ENCODE results near the gene ING5.

The ING5 gene

DNA sequence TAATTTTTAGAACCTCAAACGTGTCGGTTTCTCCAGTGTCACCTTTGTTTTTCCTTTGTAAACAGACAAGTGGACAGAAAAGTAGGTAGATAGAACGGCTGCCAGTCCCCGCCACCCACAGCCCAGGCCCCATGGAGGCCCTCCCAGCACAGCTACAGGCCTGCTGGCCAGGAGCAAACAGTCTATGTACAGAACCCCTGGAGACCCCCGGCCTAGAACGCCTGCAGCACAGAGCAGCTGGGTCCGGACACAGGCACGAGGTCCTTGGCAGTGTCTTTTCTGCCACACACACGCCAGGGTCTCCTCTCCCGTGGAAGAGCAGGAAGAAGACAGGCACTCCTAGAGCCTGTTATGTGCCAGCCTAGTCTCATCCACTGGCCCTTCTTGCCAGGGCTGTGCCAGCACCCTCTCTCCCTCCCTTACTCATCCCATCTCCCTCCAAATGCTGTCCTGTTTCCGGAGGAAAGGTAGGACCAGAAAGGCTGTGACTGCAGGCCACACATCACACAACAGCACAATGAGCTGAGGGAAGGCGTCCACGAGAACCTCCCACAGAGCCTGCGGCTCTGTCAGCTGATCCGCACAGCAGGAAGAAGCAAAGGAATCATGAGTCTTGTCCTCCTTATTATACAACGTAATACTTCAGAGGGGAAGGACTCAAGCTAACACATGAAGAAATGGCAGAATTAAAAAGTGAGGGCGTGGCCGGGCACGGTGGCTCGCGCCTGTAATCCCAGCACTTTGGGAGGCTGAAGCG, 22.9 kb upstream of the ING5 start:
- Histone ChIP-seq H3K27ac (ENCODE audit: low read depth, low read length) (no peak overlapping the region), H3K4me1 (ENCODE audit: control insufficient read depth, low read length) (no peaks in the 10 kb centered on the region), H3K27me3 (ENCODE audit: control insufficient read depth, low read length) (no peaks in the 10 kb centered on the region), H3K9me3 (ENCODE audit: control insufficient read depth, insufficient read depth, low read length) (no peaks in the 10 kb centered on the region), H3F3A (ENCODE audit: control insufficient read depth, insufficient read depth) (no peaks in the 10 kb centered on the region), H3K4me2 (ENCODE audit: low read length) (no peak overlapping the region), H3K4me3 (ENCODE audit: low read length) (no peak overlapping the region), H3K79me2 (ENCODE audit: control insufficient read depth, low read length) (peaks cover 39% of the 10 kb centered on the region), H4K20me1 (ENCODE audit: control insufficient read depth, insufficient read depth, low read depth, low read length) (no peaks in the 10 kb centered on the region), H3K9me2 (replicated peaks; ENCODE audit: control insufficient read depth, low read length) (no peaks in the 10 kb centered on the region), H3K36me3 (ENCODE audit: control insufficient read depth, low read length) (peaks cover 99% of the 10 kb centered on the region)
- TF ChIP-seq, protein P1, sequence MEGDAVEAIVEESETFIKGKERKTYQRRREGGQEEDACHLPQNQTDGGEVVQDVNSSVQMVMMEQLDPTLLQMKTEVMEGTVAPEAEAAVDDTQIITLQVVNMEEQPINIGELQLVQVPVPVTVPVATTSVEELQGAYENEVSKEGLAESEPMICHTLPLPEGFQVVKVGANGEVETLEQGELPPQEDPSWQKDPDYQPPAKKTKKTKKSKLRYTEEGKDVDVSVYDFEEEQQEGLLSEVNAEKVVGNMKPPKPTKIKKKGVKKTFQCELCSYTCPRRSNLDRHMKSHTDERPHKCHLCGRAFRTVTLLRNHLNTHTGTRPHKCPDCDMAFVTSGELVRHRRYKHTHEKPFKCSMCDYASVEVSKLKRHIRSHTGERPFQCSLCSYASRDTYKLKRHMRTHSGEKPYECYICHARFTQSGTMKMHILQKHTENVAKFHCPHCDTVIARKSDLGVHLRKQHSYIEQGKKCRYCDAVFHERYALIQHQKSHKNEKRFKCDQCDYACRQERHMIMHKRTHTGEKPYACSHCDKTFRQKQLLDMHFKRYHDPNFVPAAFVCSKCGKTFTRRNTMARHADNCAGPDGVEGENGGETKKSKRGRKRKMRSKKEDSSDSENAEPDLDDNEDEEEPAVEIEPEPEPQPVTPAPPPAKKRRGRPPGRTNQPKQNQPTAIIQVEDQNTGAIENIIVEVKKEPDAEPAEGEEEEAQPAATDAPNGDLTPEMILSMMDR (IDR thresholded peaks at IDR 0.05; ENCODE audit: low read depth, low read length, poor library complexity, severe bottlenecking): no peak
- no peak for TF ChIP-seq EZH2phosphoT487 (IDR thresholded peaks at IDR 0.05; ENCODE audit: borderline replicate concordance, low read length)

DNA sequence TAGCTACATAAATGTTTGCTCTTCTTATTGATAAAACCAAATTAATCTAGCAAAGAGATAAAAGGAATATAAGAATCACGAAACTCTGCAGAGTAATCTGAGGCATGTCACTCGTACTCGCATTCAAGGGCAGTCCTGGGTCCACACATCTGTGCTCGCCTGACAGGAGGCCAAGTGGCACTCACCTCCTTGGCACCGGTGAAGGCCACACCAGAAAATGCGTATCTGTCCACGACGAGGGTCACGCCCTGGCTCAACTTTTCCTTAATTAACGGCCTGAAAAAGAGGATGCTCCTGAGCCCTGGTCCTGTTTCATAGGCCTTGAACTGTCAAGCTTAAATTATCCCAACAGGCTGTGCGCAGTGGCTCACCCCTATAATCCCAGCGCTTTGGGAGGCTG, 21.8 kb upstream of the ING5 start:
- no peaks in the 10 kb centered on the region for H3F3A ChIP-seq (ENCODE audit: control insufficient read depth, insufficient read depth)
- H3K27ac ChIP-seq (ENCODE audit: low read depth, low read length): no peak overlapping the region

DNA sequence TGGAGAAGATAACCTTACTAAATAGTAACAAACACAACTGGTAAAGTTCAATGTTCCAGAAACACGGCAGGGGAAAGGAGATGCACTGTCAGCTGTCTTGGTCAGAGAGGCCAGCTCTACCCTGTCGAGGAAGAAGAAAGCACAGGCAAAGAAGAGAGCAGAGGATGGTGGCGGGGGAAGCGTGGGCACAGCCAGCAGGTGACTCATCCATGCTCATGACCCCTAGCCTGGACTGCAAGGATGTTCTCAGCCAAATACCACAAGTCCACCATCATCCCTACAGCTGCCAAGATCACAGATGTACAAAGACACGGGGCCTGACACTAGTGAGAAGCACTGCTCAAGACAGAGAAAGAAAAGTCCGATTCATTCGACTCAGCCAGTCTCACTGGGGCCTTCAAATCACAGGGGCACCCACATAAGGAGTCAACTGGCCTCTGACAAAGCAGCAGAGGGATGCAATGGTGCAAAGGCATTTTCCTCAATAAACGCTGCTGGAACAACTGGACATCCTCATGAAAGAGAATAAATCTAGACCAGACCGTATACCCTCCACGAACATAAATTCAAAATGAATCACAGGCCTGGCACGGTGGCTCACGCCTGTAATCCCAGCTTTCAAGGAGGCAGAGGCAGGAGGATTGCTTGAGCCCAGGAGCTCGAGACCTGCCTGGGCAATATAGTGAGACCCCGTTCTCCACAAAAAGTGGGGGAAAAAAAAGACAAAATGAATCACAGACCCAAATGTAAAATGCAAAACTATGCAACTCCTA, 20.8 kb upstream of the ING5 start:
- Histone ChIP-seq H3K4me1 (ENCODE audit: control insufficient read depth, low read length) (peaks cover 9% of the 10 kb centered on the region), H3K27me3 (ENCODE audit: control insufficient read depth, low read length) (no peaks in the 10 kb centered on the region), H3K9me2 (replicated peaks; ENCODE audit: control insufficient read depth, low read length) (no peaks in the 10 kb centered on the region), H3K27ac (ENCODE audit: low read depth, low read length) (no peak overlapping the region), H3F3A (ENCODE audit: control insufficient read depth, insufficient read depth) (no peaks in the 10 kb centered on the region), H3K4me2 (ENCODE audit: low read length) (no peak overlapping the region), H3K9me3 (ENCODE audit: control insufficient read depth, insufficient read depth, low read length) (no peaks in the 10 kb centered on the region), H4K20me1 (ENCODE audit: control insufficient read depth, insufficient read depth, low read depth, low read length) (no peaks in the 10 kb centered on the region), H3K4me3 (ENCODE audit: low read length) (no peak overlapping the region), H3K79me2 (ENCODE audit: control insufficient read depth, low read length) (peaks cover 59% of the 10 kb centered on the region), H3K36me3 (ENCODE audit: control insufficient read depth, low read length) (peaks cover 97% of the 10 kb centered on the region)
- TF ChIP-seq EZH2phosphoT487 (IDR thresholded peaks at IDR 0.05; ENCODE audit: borderline replicate concordance, low read length): no peak
- TF ChIP-seq, protein P1 (IDR thresholded peaks at IDR 0.05; ENCODE audit: low read depth, low read length, poor library complexity, severe bottlenecking): no peak

More for the DNA sequence above, 21.8 kb upstream of the ING5 start:
- H3K4me2 ChIP-seq (ENCODE audit: low read length): no peak overlapping the region
- no peak for TF ChIP-seq EZH2phosphoT487 (IDR thresholded peaks at IDR 0.05; ENCODE audit: borderline replicate concordance, low read length)
- TF ChIP-seq, protein P1 (IDR thresholded peaks at IDR 0.05; ENCODE audit: low read depth, low read length, poor library complexity, severe bottlenecking): no peak
- 0 out of 2 replicates have a peak, but pooled peaks cover 3% of the 10 kb centered on the region for H3K4me1 ChIP-seq (ENCODE audit: control insufficient read depth, low read length)
- no peaks in the 10 kb centered on the region for H3K9me2 ChIP-seq (replicated peaks; ENCODE audit: control insufficient read depth, low read length)
- no peaks in the 10 kb centered on the region for H3K27me3 ChIP-seq (ENCODE audit: control insufficient read depth, low read length)
- peaks cover 100% of the 10 kb centered on the region for H3K36me3 ChIP-seq (ENCODE audit: control insufficient read depth, low read length)
- peaks cover 50% of the 10 kb centered on the region for H3K79me2 ChIP-seq (ENCODE audit: control insufficient read depth, low read length)
- no peaks in the 10 kb centered on the region for H4K20me1 ChIP-seq (ENCODE audit: control insufficient read depth, insufficient read depth, low read depth, low read length)
- no peak overlapping the region for H3K4me3 ChIP-seq (ENCODE audit: low read length)
- H3K9me3 ChIP-seq (ENCODE audit: control insufficient read depth, insufficient read depth, low read length): no peaks in the 10 kb centered on the region
